ENCODE results near the gene DPF3. TPM values are rescaled to one million over a fixed set of nuclear protein-coding genes. Genes with fewer than 3 reads are reported as not detected.

Gene DPF3
- total and polyA plus RNA-seq, 9 of the 15 experiments (the other 6 are each of a cell fraction or from before 2014, with no cell fraction given), result 0.21 to 4.9 (median 1.2) TPM

GRCh38 chr14:72638021-72638420, 255.9 kb downstream of the DPF3 start:
- no TSS peak for BruUV-seq (replicated peaks)
- H3K27me3 ChIP-seq (ENCODE audit: control insufficient read depth in 2 of 2, insufficient read depth in 2 of 2, low read length in 2 of 2), result no peaks in the 10 kb centered on the region
- H3K79me2 ChIP-seq (ENCODE audit: control insufficient read depth, insufficient read depth, low read length), result no peaks in the 10 kb centered on the region
- ATAC-seq (no peak), FAIRE-seq (no peak), DNase-seq (ENCODE audit: extremely low read depth in 1 of 4, low spot score in 3 of 4) (no peak)
- no peaks in the 10 kb centered on the region for H3K4me1 ChIP-seq (replicated peaks in 1 of 2; ENCODE audit: control insufficient read depth in 2 of 2, insufficient read depth in 2 of 2, low read length in 2 of 2)
- H3K9me1 ChIP-seq (ENCODE audit: control insufficient read depth, insufficient read depth, low read length), result no peaks in the 10 kb centered on the region
- intact Hi-C loops (cut with micrococcal nuclease) (no loop called here), in situ Hi-C loops (cut with MboI) (no loop called here)
- no peak overlapping the region for H2AFZ ChIP-seq (ENCODE audit: low read depth, low read length)
- H4K20me1 ChIP-seq (replicated peaks; ENCODE audit: control insufficient read depth, insufficient read depth, low read length), result no peaks in the 10 kb centered on the region
- 0% methylated on average over 3 of the region's 3 CpGs for WGBS (ENCODE audit: insufficient coverage, low coverage, missing lambda C conversion rate)
- ChIA-PET POLR2A (interaction anchor here (0.6 kb wide), 1 partner anchor 252 kb away, joined by 3 read pairs; no protein-coding TSS in a partner anchor), CTCF (ENCODE audit: low intra/inter-chr PET ratio) (no interaction called here)
- no peak overlapping the region for H3K9ac ChIP-seq (ENCODE audit: insufficient read depth in 1 of 2, low read depth in 2 of 2, low read length in 2 of 2)
- no peak overlapping the region for H3K4me3 ChIP-seq
- H3K27ac ChIP-seq (ENCODE audit: extremely low read depth, low read depth, low read length), result no peak overlapping the region
- no peaks in the 10 kb centered on the region for H3K36me3 ChIP-seq (ENCODE audit: control insufficient read depth, insufficient read depth, low read length)
- TF ChIP-seq TRIM24 (IDR thresholded peaks at IDR 0.05) (peak in 1 of 2 experiments; percentile 21; a peak in 1 of 4 replicates), CBFA2T2 (conservative IDR thresholded peaks at IDR 0.05) (peak; percentile 49), CEBPG (CRISPR knock-in tag; IDR thresholded peaks at IDR 0.05) (no peak), CEBPG (tag; conservative IDR thresholded peaks at IDR 0.05 in 1 of 2, IDR thresholded peaks at IDR 0.05 in 1 of 2) (peak in 1 of 2 experiments; percentile 39; a peak in 1 of 4 replicates), CBFA2T3 (IDR thresholded peaks at IDR 0.05) (peak; percentile 55), NCOA4 (IDR thresholded peaks at IDR 0.05; ENCODE audit: partially characterized antibody) (no peak), FOSL1 (tag; conservative IDR thresholded peaks at IDR 0.05) (peak; percentile 92), ZNF384 (IDR thresholded peaks at IDR 0.05; ENCODE audit: low read depth, low read length) (no peak), ATF3 (IDR thresholded peaks at IDR 0.05) (peak; percentile 45; the same call in 1 of the 2 replicates), ATF3 (CRISPR knock-in tag; conservative IDR thresholded peaks at IDR 0.05) (no peak)
- H3K4me2 ChIP-seq (ENCODE audit: insufficient read depth, low read length), result no peak overlapping the region
- H3K9me3 ChIP-seq (replicated peaks; ENCODE audit: control insufficient read depth, insufficient read depth, low read depth, low read length), result no peaks in the 10 kb centered on the region

Measured in K562 (cell line).